ENCODE results near the gene RBP5. TPM values are rescaled to one million over a fixed set of nuclear protein-coding genes. Genes with fewer than 3 reads are reported as not detected.

Gene RBP5
- polyA plus RNA-seq, 2 of the 4 experiments (the other 2 are of a cell fraction): 0.25 TPM; not detected in 1

DNA sequence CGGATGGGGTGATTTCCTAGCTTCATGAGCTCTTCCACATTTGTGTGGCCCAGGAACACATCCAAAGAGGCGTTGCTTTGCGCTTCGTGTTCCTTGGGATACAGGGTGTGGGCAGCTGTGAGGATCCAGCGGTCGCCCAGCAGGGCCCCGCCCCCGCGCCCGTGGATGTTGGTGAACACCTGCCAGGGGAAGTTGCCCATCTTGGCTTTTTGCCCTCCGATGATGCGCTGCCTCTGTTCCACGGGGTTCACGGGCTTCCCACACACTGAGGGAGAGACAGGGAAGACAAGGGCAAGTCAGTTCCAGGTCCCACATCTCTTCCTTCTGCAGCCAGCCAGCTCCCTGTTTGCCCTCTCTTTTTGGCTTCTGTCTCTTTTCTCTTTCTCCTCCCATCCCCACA is 47.7 kb downstream of the RBP5 start:
- H3K4me2 ChIP-seq: no peak overlapping the region
- peak overlapping the region; percentile 91; a peak in 5 of 6 replicates for H3K27ac ChIP-seq
- no peak for ATAC-seq
- no peak for FAIRE-seq
- POLR2A ChIA-PET: interaction anchor here (2.4 kb wide), 1 partner anchor 27 kb away, joined by 27 read pairs; no protein-coding TSS in a partner anchor
- CTCF ChIA-PET: interaction anchor here (0.7 to 13.8 kb wide), 5 partner anchors 10 to 136 kb away, joined by 3 to 150 read pairs (median 74); partner anchors contain the start of genes C1R, C1RL and C1S
- H3K9me3 ChIP-seq: no peaks in the 10 kb centered on the region
- TF ChIP-seq HOXB13 (CRISPR knock-in tag; IDR thresholded peaks at IDR 0.05; ENCODE audit: low read depth) (no peak), FOXS1 (CRISPR knock-in tag; IDR thresholded peaks at IDR 0.05) (no peak), PHF8 (IDR thresholded peaks at IDR 0.05; ENCODE audit: borderline replicate concordance, low read depth) (no peak), ZSCAN20 (CRISPR knock-in tag; IDR thresholded peaks at IDR 0.05) (no peak), EHF (CRISPR knock-in tag; IDR thresholded peaks at IDR 0.05) (no peak), FOSL2 (IDR thresholded peaks at IDR 0.05) (no peak), FOSL2 (CRISPR knock-in tag; IDR thresholded peaks at IDR 0.05) (no peak)
- peaks cover 26% of the 10 kb centered on the region for H3K4me1 ChIP-seq
- DNase-seq (ENCODE audit: low read depth in 1 of 2, low spot score in 1 of 2): no peak
- WGBS (ENCODE audit: missing lambda C conversion rate): 94% methylated on average over 14 of the region's 14 CpGs
- no peak overlapping the region for H3K4me3 ChIP-seq

DNA sequence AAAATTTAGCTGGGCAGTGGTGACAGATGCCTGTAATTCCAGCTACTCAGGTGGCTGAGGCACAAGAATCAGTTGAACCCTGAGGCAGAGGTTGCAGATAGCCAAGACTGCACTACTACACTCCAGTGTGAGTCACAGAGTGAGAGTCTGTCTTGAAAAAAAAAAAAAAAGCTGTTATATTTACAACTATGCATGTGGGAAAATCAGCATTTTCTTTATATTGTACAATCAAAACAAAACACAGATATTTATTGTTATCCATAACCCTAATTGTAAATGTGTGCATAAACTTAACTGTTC is 48.9 kb downstream of the RBP5 start:
- Histone ChIP-seq H3K9me3 (no peaks in the 10 kb centered on the region), H3K4me2 (peak overlapping the region; percentile 84), H3K4me1 (peaks cover 26% of the 10 kb centered on the region), H3K4me3 (no peak overlapping the region), H3K27ac (peak overlapping the region; percentile 91)
- no peak for TF ChIP-seq FOSL2 (IDR thresholded peaks at IDR 0.05)
- TF ChIP-seq FOSL2 (CRISPR knock-in tag; IDR thresholded peaks at IDR 0.05): peak; percentile 38
- no peak for TF ChIP-seq ZSCAN20 (CRISPR knock-in tag; IDR thresholded peaks at IDR 0.05)
- TF ChIP-seq JUN (IDR thresholded peaks at IDR 0.05): 0 out of 5 replicates have a peak, but pooled peaks of 1 of the 2 experiments have one; percentile 1
- peak; percentile 79 to 84 for ATAC-seq
- CTCF ChIA-PET: interaction anchor here (0.6 to 13.8 kb wide), 6 partner anchors 11 to 188 kb away, joined by 3 to 150 read pairs (median 40); partner anchors contain the start of genes C1R, C1RL and C1S
- no peak for FAIRE-seq
- POLR2A ChIA-PET: interaction anchor here (0.5 to 2.4 kb wide), 12 partner anchors 9 to 136 kb away, joined by 3 to 27 read pairs (median 3); partner anchors contain the start of genes C12orf57, C1S, LPCAT3 and RNU7-1
- peak in 1 of 2 experiments; percentile 52 for DNase-seq (ENCODE audit: low read depth in 1 of 2, low spot score in 1 of 2)

DNA sequence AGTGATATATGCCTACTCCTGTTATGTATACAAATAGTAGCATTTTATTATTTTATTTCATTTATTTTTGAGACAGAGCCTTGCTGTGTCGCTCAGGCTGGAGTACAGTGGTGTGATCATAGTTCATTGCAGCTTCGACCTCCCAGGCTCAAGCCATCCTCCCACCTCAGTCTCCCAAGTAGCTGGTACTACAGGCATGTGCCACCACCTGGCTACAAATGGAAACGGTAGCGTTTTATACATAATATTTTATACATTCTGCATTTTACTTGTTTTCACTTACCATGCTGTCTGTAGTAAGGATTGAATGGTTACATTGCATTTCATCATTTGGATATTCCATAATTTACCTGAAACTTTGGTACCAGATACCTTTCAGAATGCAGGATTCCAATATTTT is 50.5 kb downstream of the RBP5 start:
- peak overlapping the region; percentile 91 for H3K27ac ChIP-seq
- FAIRE-seq: peak; percentile 39
- ATAC-seq: peak in 1 of 2 experiments; percentile 52; a peak in 3 of 6 replicates
- no peak for TF ChIP-seq ZFP36 (IDR thresholded peaks at IDR 0.05; ENCODE audit: borderline replicate concordance, partially characterized antibody)
- TF ChIP-seq, protein P1, sequence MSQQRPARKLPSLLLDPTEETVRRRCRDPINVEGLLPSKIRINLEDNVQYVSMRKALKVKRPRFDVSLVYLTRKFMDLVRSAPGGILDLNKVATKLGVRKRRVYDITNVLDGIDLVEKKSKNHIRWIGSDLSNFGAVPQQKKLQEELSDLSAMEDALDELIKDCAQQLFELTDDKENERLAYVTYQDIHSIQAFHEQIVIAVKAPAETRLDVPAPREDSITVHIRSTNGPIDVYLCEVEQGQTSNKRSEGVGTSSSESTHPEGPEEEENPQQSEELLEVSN (IDR thresholded peaks at IDR 0.05; ENCODE audit: borderline replicate concordance, low read depth): no peak
- no peak for TF ChIP-seq GATA3 (IDR thresholded peaks at IDR 0.05; ENCODE audit: borderline replicate concordance)
- TF ChIP-seq JUN (IDR thresholded peaks at IDR 0.05): no peak
- no peak for TF ChIP-seq FOSB (CRISPR knock-in tag; IDR thresholded peaks at IDR 0.05)
- TF ChIP-seq RFX5 (IDR thresholded peaks at IDR 0.05): no peak
- no peak for TF ChIP-seq MAZ (IDR thresholded peaks at IDR 0.05; ENCODE audit: borderline replicate concordance, low read depth, low read length)
- no peak for TF ChIP-seq MAFK (IDR thresholded peaks at IDR 0.05; ENCODE audit: partially characterized antibody)
- TF ChIP-seq HOXB5 (CRISPR knock-in tag; IDR thresholded peaks at IDR 0.05): no peak
- TF ChIP-seq RCOR1 (IDR thresholded peaks at IDR 0.05; ENCODE audit: low read depth, low read length): no peak
- no peak for TF ChIP-seq ZNF302 (CRISPR knock-in tag; IDR thresholded peaks at IDR 0.05)
- TF ChIP-seq CEBPB (IDR thresholded peaks at IDR 0.05): no peak
- no peak for TF ChIP-seq ZC3H11A (IDR thresholded peaks at IDR 0.05)
- TF ChIP-seq, protein P2, sequence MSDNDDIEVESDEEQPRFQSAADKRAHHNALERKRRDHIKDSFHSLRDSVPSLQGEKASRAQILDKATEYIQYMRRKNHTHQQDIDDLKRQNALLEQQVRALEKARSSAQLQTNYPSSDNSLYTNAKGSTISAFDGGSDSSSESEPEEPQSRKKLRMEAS (IDR thresholded peaks at IDR 0.05): 0 out of 2 replicates have a peak, but pooled peaks have one; percentile 17
- no peak for TF ChIP-seq CBX8 (IDR thresholded peaks at IDR 0.05)
- TF ChIP-seq, protein P3, sequence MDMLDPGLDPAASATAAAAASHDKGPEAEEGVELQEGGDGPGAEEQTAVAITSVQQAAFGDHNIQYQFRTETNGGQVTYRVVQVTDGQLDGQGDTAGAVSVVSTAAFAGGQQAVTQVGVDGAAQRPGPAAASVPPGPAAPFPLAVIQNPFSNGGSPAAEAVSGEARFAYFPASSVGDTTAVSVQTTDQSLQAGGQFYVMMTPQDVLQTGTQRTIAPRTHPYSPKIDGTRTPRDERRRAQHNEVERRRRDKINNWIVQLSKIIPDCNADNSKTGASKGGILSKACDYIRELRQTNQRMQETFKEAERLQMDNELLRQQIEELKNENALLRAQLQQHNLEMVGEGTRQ (IDR thresholded peaks at IDR 0.05): no peak
- TF ChIP-seq, protein P4, sequence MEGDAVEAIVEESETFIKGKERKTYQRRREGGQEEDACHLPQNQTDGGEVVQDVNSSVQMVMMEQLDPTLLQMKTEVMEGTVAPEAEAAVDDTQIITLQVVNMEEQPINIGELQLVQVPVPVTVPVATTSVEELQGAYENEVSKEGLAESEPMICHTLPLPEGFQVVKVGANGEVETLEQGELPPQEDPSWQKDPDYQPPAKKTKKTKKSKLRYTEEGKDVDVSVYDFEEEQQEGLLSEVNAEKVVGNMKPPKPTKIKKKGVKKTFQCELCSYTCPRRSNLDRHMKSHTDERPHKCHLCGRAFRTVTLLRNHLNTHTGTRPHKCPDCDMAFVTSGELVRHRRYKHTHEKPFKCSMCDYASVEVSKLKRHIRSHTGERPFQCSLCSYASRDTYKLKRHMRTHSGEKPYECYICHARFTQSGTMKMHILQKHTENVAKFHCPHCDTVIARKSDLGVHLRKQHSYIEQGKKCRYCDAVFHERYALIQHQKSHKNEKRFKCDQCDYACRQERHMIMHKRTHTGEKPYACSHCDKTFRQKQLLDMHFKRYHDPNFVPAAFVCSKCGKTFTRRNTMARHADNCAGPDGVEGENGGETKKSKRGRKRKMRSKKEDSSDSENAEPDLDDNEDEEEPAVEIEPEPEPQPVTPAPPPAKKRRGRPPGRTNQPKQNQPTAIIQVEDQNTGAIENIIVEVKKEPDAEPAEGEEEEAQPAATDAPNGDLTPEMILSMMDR (IDR thresholded peaks at IDR 0.05): peak; percentile 24; the same call in 2 of the 3 replicates
- TF ChIP-seq CHD4 (IDR thresholded peaks at IDR 0.05; ENCODE audit: borderline replicate concordance): no peak
- TF ChIP-seq RAD21 (conservative IDR thresholded peaks at IDR 0.05 in 1 of 2, IDR thresholded peaks at IDR 0.05 in 1 of 2): peak in 1 of 2 experiments; percentile 15; a peak in 1 of 5 replicates
- 0 out of 3 replicates have a peak, but pooled peaks have one; percentile 17 for TF ChIP-seq SMC3 (IDR thresholded peaks at IDR 0.05)
- no peak for TF ChIP-seq NFE2L2 (conservative IDR thresholded peaks at IDR 0.05; ENCODE audit: low read length)
- no peak for TF ChIP-seq NPAS2 (CRISPR knock-in tag; IDR thresholded peaks at IDR 0.05; ENCODE audit: borderline replicate concordance)
- no peak for TF ChIP-seq ESRRA (IDR thresholded peaks at IDR 0.05; ENCODE audit: borderline replicate concordance, low read length)
- 33% methylated on average over 4 of the region's 4 CpGs for WGBS (ENCODE audit: missing lambda C conversion rate)
- H3K4me1 ChIP-seq: peaks cover 26% of the 10 kb centered on the region
- DNase-seq (ENCODE audit: low read depth in 1 of 2, low spot score in 1 of 2): peak in 1 of 2 experiments; percentile 47
- H3K4me2 ChIP-seq: peak overlapping the region; percentile 84; the same call in 2 of the 3 replicates
- H3K9me3 ChIP-seq: no peaks in the 10 kb centered on the region
- CTCF ChIA-PET: interaction anchor here (1.4 to 13.8 kb wide), 5 partner anchors 13 to 109 kb away, joined by 3 to 150 read pairs (median 74); partner anchors contain the start of genes C1R, C1RL and C1S
- POLR2A ChIA-PET: no interaction called here
- no peak overlapping the region for H3K4me3 ChIP-seq

Data from A549 (cell line).